ENCODE data around the gene JAKMIP1.
"Not testable (repeated sequence)": the region's sequence is repeated elsewhere in the genome, so short reads cannot be mapped to it uniquely, and the experiment has no call there.

The JAKMIP1 gene

GRCh38 chr4:6001680-6002491 is 198.5 kb downstream of the JAKMIP1 start:
- DNase-seq, result no peak

- DNase-seq, result no peak
Observed at GRCh38 chr4:5999830-6000365, 200.5 kb downstream of the JAKMIP1 start.

- DNase-seq, result no peak
Observed at GRCh38 chr4:5999356-5999755, 201.0 kb downstream of the JAKMIP1 start.

- peak; percentile 48 for DNase-seq
Observed at GRCh38 chr4:5998333-5998936, 201.9 kb downstream of the JAKMIP1 start.

- no peak for DNase-seq
Observed at GRCh38 chr4:5996641-5997040, 203.7 kb downstream of the JAKMIP1 start.

GRCh38 chr4:5995901-5996623 is 204.3 kb downstream of the JAKMIP1 start:
- no peak for DNase-seq

- no peak for DNase-seq
Observed at GRCh38 chr4:5993876-5994811, 206.2 kb downstream of the JAKMIP1 start.

- not testable (repeated sequence) for DNase-seq
Observed at GRCh38 chr4:5993346-5993745, 207.0 kb downstream of the JAKMIP1 start.

- DNase-seq, result no peak
Observed at GRCh38 chr4:5992828-5993321, 207.5 kb downstream of the JAKMIP1 start.

GRCh38 chr4:5992171-5992827 is 208.1 kb downstream of the JAKMIP1 start:
- DNase-seq, result no peak

GRCh38 chr4:5991405-5991804 is 208.9 kb downstream of the JAKMIP1 start:
- no peak for DNase-seq

GRCh38 chr4:5990446-5991160 is 209.7 kb downstream of the JAKMIP1 start:
- DNase-seq, result no peak

- no peak for DNase-seq
Observed at GRCh38 chr4:5989236-5990225, 210.8 kb downstream of the JAKMIP1 start.

GRCh38 chr4:5988086-5988845 is 212.1 kb downstream of the JAKMIP1 start:
- DNase-seq, result no peak

GRCh38 chr4:5984843-5985242 is 215.5 kb downstream of the JAKMIP1 start:
- no peak for DNase-seq

- no peak for DNase-seq
Observed at GRCh38 chr4:5982156-5982973, 218.0 kb downstream of the JAKMIP1 start.

- DNase-seq, result no peak
Observed at GRCh38 chr4:5980436-5981155, 219.8 kb downstream of the JAKMIP1 start.
